22Rv1 (cell line): ENCODE data around the gene SLC35A5.

Source experiments
- H3K27ac ChIP-seq: fragments of 450-650 bp; 2 replicates; pipeline ENCODE4 v1.5.1; 2017
- CTCF ChIP-seq: fragments of 450-650 bp; IDR thresholded peaks from 2 replicates; pipeline ENCODE4 v1.5.1; 2017; ENCODE audit warnings: mild to moderate bottlenecking
- ZFX ChIP-seq: fragments of 450-650 bp; IDR thresholded peaks from 2 replicates; pipeline ENCODE4 v1.6.1; 2017; ENCODE audit warnings: antibody characterized with exemption, borderline replicate concordance

The SLC35A5 gene

GRCh38 chr3:112607863-112608262 lies 46.0 kb downstream of the SLC35A5 start:
- TF ChIP-seq ZFX, result no peak
- TF ChIP-seq CTCF, result no peak

GRCh38 chr3:112610121-112610520 lies 48.3 kb downstream of the SLC35A5 start:
- no peak for TF ChIP-seq CTCF
- no peak for TF ChIP-seq ZFX
- no peak overlapping the region for H3K27ac ChIP-seq

More at GRCh38 chr3:112607863-112608262, 46.0 kb downstream of the SLC35A5 start:
- H3K27ac ChIP-seq, result no peak overlapping the region

GRCh38 chr3:112611752-112612515 lies 50.1 kb downstream of the SLC35A5 start:
- TF ChIP-seq CTCF (no peak), ZFX (no peak)
- no peak overlapping the region for H3K27ac ChIP-seq

GRCh38 chr3:112615989-112616731 lies 54.3 kb downstream of the SLC35A5 start:
- H3K27ac ChIP-seq, result no peak overlapping the region
- no peak for TF ChIP-seq ZFX
- TF ChIP-seq CTCF, result no peak

- TF ChIP-seq CTCF, result no peak
- no peak for TF ChIP-seq ZFX
- H3K27ac ChIP-seq, result no peak overlapping the region
Observed at GRCh38 chr3:112617285-112617684, 55.4 kb downstream of the SLC35A5 start.

GRCh38 chr3:112619295-112619694 lies 57.5 kb downstream of the SLC35A5 start:
- no peak overlapping the region for H3K27ac ChIP-seq
- no peak for TF ChIP-seq ZFX
- TF ChIP-seq CTCF, result no peak

GRCh38 chr3:112623213-112623612 lies 61.4 kb downstream of the SLC35A5 start:
- H3K27ac ChIP-seq, result no peak overlapping the region
- TF ChIP-seq CTCF (no peak), ZFX (no peak)
